HEK293 (cell line): ENCODE measurements around the gene CTSF.

Experiments used
- CTCF ChIA-PET: fragments of 350-600 bp; formaldehyde crosslinking; extraction: SDS; loops from one replicate; lab custom pipeline; 2021; ENCODE audit warnings: antibody characterized with exemption; lab: Yijun Ruan, JAX
- POLR2A ChIA-PET: fragments of 300-600 bp; formaldehyde crosslinking; extraction: SDS; loops from one replicate; lab custom pipeline; 2020; ENCODE audit warnings: antibody characterized with exemption, inconsistent platforms; lab: Yijun Ruan, JAX
- H3K27ac ChIP-seq: fragments of 200-500 bp; sonication (Bioruptor generic); 2 replicates; pipeline ENCODE4 v1.5.1; 2014; ENCODE audit warnings: low read depth, low read length, control low read depth, inconsistent platforms; ENCODE audit errors: extremely low read depth
- H3K36me3 ChIP-seq, 2 experiments: fragments of 200-500 bp in 1 of 2; sonication (Bioruptor generic) in 1 of 2; 1 replicate in 1 of 2; 2 replicates in 1 of 2; pipeline ENCODE4 v1.5.1; 2014 to 2017; ENCODE audit warnings: inconsistent platforms in 2 of 2, low read length in 2 of 2; ENCODE audit not compliant: control insufficient read depth in 2 of 2, insufficient read depth in 1 of 2
- H3K4me1 ChIP-seq: fragments of 200-500 bp; sonication (Bioruptor generic); 2 replicates; pipeline ENCODE4 v1.5.1; 2014; ENCODE audit warnings: mild to moderate bottlenecking, low read length, inconsistent platforms; ENCODE audit not compliant: control insufficient read depth, insufficient read depth
- H3K4me3 ChIP-seq: 2 replicates; pipeline ENCODE4 v1.5.1; 2011; ENCODE audit warnings: low read depth, mild to moderate bottlenecking, control low read depth, low read length, moderate library complexity
- H3K9me3 ChIP-seq: fragments of 200-500 bp; sonication (Bioruptor generic); 2 replicates; pipeline ENCODE4 v1.5.1; 2014; ENCODE audit warnings: low read depth, low read length, inconsistent platforms; ENCODE audit not compliant: control insufficient read depth, insufficient read depth
- EGR2 ChIP-seq: fragments of 450-650 bp; formaldehyde crosslinking; IDR thresholded peaks from 2 replicates; pipeline ENCODE4 v1.5.1; 2016; ENCODE audit warnings: low read depth, missing biosample characterization, missing genetic modification characterization
- KLF10 ChIP-seq: fragments of 450-650 bp; IDR thresholded peaks from 2 replicates; pipeline ENCODE4 v1.5.1; 2018; ENCODE audit warnings: missing biosample characterization, mild to moderate bottlenecking, missing genetic modification characterization
- KLF7 ChIP-seq: fragments of 450-650 bp; formaldehyde crosslinking; IDR thresholded peaks from 2 replicates; pipeline ENCODE4 v1.5.1; 2016; ENCODE audit warnings: missing biosample characterization, missing genetic modification characterization, borderline replicate concordance
- KLF8 ChIP-seq: fragments of 450-650 bp; formaldehyde crosslinking; IDR thresholded peaks from 2 replicates; pipeline ENCODE4 v1.5.1; 2016; ENCODE audit warnings: missing biosample characterization, missing genetic modification characterization
- OSR2 ChIP-seq: fragments of 450-650 bp; formaldehyde crosslinking; IDR thresholded peaks from 2 replicates; pipeline ENCODE4 v1.5.1; 2016; ENCODE audit warnings: missing biosample characterization, missing genetic modification characterization
- OVOL3 ChIP-seq: fragments of 450-650 bp; formaldehyde crosslinking; IDR thresholded peaks from 2 replicates; pipeline ENCODE4 v1.5.1; 2016; ENCODE audit warnings: missing biosample characterization, missing genetic modification characterization
- SP7 ChIP-seq: fragments of 450-650 bp; formaldehyde crosslinking; IDR thresholded peaks from 2 replicates; pipeline ENCODE4 v1.5.1; 2016; ENCODE audit warnings: missing biosample characterization, missing genetic modification characterization
- ZNF121 ChIP-seq: fragments of 450-650 bp; formaldehyde crosslinking; IDR thresholded peaks from 2 replicates; pipeline ENCODE4 v1.5.1; 2016; ENCODE audit warnings: missing biosample characterization, missing genetic modification characterization
- ZNF2 ChIP-seq: fragments of 450-650 bp; formaldehyde crosslinking; IDR thresholded peaks from 2 replicates; pipeline ENCODE4 v1.5.1; 2016; ENCODE audit warnings: missing biosample characterization, missing genetic modification characterization
- ZNF24 ChIP-seq: fragments of 450-650 bp; formaldehyde crosslinking; IDR thresholded peaks from 2 replicates; pipeline ENCODE4 v1.5.1; 2016; ENCODE audit warnings: missing biosample characterization, missing genetic modification characterization
- ZNF311 ChIP-seq: fragments of 450-650 bp; formaldehyde crosslinking; IDR thresholded peaks from 2 replicates; pipeline ENCODE4 v1.5.1; 2017; ENCODE audit warnings: missing biosample characterization, missing genetic modification characterization, borderline replicate concordance
- TF ChIP-seq, protein P1 (sequence below): sonication (generic); formaldehyde crosslinking; IDR thresholded peaks from 2 replicates; pipeline ENCODE4 v1.8.1; 2022; ENCODE audit warnings: mild to moderate bottlenecking, moderate library complexity, missing genetic modification reagents
- TF ChIP-seq, protein P2 (sequence below): fragments of 450-650 bp; formaldehyde crosslinking; IDR thresholded peaks from 2 replicates; pipeline ENCODE4 v1.5.1; 2017; ENCODE audit warnings: missing biosample characterization, missing genetic modification characterization
- TF ChIP-seq, protein P3 (sequence below): fragments of 450-650 bp; formaldehyde crosslinking; IDR thresholded peaks from 2 replicates; pipeline ENCODE4 v1.5.1; 2016; ENCODE audit warnings: missing biosample characterization, missing genetic modification characterization
- TF ChIP-seq, protein P4 (sequence below): fragments of 450-650 bp; formaldehyde crosslinking; IDR thresholded peaks from 2 replicates; pipeline ENCODE4 v1.5.0; 2017; ENCODE audit warnings: missing biosample characterization, missing genetic modification characterization, borderline replicate concordance
- TF ChIP-seq, protein P5 (sequence below): fragments of 450-650 bp; formaldehyde crosslinking; IDR thresholded peaks from 2 replicates; pipeline ENCODE4 v1.5.1; 2017; ENCODE audit warnings: missing biosample characterization, missing genetic modification characterization
- TF ChIP-seq, protein P6 (sequence below): fragments of 450-650 bp; formaldehyde crosslinking; IDR thresholded peaks from 2 replicates; pipeline ENCODE4 v1.5.1; 2016; ENCODE audit warnings: missing biosample characterization, missing genetic modification characterization, borderline replicate concordance

The CTSF gene

DNA sequence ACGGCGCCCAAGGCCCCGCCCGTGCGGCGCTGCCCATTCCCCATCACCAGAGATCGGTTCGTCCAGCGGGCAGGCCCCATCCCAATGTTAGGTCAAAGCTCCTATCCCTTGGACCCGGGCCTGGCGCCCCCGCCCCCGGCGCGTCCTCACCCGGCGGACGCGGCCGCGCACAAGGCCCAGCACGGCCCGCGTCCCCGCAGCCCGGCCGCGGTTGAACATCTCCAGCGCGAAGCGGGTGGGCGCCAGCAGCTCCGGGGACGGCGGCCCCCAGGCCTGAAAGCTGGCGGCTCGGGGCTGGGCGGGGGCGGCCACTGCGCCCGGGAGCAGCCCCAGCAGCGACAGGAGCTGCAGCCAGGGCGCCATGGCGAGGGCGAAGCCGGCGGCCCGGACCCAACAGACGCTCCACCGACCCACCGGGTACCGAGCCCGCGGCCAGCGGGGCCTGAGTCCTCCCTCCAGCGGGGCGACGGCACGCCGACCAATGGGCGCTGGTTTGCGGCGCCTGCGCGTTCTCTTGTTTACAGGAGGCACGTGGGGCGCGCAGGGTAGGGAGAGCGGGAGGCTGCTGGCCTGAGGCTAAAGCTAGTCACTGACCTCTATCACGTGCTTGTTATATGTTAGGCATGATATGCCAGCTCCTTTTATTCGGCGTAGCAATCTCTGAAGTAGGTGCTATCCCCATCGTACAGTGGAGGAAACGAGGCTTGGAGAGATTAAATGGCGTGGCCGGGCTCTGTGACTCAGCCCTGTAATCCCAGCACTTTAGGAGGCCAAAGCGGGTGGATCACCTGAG lies at the start of gene CTSF:
Gene CTSF (minus strand): TSS at position 483 of the 793 bp plus-strand sequence. CDS start 120 bp downstream, at position 363.
- no peak within 1 kb of the TSS for H3K27ac ChIP-seq
- TF ChIP-seq, protein P1, sequence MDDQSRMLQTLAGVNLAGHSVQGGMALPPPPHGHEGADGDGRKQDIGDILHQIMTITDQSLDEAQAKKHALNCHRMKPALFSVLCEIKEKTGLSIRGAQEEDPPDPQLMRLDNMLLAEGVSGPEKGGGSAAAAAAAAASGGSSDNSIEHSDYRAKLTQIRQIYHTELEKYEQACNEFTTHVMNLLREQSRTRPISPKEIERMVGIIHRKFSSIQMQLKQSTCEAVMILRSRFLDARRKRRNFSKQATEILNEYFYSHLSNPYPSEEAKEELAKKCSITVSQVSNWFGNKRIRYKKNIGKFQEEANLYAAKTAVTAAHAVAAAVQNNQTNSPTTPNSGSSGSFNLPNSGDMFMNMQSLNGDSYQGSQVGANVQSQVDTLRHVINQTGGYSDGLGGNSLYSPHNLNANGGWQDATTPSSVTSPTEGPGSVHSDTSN (CRISPR knock-in tag): no peak
- TF ChIP-seq ZNF2 (tag by site-specific recombination) (no peak), KLF10 (tag by site-specific recombination) (no peak), KLF7 (tag by site-specific recombination) (no peak), ZNF311 (no peak), SP7 (tag by site-specific recombination) (no peak), ZNF24 (tag by site-specific recombination) (no peak), OSR2 (tag by site-specific recombination) (no peak), OVOL3 (tag by site-specific recombination) (no peak), KLF8 (no peak), ZNF121 (tag by site-specific recombination) (no peak), EGR2 (tag by site-specific recombination) (no peak)
- TF ChIP-seq, protein P2, sequence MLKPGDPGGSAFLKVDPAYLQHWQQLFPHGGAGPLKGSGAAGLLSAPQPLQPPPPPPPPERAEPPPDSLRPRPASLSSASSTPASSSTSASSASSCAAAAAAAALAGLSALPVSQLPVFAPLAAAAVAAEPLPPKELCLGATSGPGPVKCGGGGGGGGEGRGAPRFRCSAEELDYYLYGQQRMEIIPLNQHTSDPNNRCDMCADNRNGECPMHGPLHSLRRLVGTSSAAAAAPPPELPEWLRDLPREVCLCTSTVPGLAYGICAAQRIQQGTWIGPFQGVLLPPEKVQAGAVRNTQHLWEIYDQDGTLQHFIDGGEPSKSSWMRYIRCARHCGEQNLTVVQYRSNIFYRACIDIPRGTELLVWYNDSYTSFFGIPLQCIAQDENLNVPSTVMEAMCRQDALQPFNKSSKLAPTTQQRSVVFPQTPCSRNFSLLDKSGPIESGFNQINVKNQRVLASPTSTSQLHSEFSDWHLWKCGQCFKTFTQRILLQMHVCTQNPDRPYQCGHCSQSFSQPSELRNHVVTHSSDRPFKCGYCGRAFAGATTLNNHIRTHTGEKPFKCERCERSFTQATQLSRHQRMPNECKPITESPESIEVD (tag by site-specific recombination): no peak
- TF ChIP-seq, protein P3, sequence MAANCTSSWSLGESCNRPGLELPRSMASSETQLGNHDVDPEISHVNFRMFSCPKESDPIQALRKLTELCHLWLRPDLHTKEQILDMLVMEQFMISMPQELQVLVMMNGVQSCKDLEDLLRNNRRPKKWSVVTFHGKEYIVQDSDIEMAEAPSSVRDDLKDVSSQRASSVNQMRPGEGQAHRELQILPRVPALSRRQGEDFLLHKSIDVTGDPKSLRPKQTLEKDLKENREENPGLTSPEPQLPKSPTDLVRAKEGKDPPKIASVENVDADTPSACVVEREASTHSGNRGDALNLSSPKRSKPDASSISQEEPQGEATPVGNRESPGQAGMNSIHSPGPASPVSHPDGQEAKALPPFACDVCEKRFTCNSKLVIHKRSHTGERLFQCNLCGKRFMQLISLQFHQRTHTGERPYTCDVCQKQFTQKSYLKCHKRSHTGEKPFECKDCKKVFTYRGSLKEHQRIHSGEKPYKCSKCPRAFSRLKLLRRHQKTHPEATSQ: no peak
- TF ChIP-seq, protein P4, sequence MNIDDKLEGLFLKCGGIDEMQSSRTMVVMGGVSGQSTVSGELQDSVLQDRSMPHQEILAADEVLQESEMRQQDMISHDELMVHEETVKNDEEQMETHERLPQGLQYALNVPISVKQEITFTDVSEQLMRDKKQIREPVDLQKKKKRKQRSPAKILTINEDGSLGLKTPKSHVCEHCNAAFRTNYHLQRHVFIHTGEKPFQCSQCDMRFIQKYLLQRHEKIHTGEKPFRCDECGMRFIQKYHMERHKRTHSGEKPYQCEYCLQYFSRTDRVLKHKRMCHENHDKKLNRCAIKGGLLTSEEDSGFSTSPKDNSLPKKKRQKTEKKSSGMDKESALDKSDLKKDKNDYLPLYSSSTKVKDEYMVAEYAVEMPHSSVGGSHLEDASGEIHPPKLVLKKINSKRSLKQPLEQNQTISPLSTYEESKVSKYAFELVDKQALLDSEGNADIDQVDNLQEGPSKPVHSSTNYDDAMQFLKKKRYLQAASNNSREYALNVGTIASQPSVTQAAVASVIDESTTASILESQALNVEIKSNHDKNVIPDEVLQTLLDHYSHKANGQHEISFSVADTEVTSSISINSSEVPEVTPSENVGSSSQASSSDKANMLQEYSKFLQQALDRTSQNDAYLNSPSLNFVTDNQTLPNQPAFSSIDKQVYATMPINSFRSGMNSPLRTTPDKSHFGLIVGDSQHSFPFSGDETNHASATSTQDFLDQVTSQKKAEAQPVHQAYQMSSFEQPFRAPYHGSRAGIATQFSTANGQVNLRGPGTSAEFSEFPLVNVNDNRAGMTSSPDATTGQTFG: no peak
- TF ChIP-seq, protein P5, sequence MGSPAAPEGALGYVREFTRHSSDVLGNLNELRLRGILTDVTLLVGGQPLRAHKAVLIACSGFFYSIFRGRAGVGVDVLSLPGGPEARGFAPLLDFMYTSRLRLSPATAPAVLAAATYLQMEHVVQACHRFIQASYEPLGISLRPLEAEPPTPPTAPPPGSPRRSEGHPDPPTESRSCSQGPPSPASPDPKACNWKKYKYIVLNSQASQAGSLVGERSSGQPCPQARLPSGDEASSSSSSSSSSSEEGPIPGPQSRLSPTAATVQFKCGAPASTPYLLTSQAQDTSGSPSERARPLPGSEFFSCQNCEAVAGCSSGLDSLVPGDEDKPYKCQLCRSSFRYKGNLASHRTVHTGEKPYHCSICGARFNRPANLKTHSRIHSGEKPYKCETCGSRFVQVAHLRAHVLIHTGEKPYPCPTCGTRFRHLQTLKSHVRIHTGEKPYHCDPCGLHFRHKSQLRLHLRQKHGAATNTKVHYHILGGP (tag by site-specific recombination): no peak
- TF ChIP-seq, protein P6, sequence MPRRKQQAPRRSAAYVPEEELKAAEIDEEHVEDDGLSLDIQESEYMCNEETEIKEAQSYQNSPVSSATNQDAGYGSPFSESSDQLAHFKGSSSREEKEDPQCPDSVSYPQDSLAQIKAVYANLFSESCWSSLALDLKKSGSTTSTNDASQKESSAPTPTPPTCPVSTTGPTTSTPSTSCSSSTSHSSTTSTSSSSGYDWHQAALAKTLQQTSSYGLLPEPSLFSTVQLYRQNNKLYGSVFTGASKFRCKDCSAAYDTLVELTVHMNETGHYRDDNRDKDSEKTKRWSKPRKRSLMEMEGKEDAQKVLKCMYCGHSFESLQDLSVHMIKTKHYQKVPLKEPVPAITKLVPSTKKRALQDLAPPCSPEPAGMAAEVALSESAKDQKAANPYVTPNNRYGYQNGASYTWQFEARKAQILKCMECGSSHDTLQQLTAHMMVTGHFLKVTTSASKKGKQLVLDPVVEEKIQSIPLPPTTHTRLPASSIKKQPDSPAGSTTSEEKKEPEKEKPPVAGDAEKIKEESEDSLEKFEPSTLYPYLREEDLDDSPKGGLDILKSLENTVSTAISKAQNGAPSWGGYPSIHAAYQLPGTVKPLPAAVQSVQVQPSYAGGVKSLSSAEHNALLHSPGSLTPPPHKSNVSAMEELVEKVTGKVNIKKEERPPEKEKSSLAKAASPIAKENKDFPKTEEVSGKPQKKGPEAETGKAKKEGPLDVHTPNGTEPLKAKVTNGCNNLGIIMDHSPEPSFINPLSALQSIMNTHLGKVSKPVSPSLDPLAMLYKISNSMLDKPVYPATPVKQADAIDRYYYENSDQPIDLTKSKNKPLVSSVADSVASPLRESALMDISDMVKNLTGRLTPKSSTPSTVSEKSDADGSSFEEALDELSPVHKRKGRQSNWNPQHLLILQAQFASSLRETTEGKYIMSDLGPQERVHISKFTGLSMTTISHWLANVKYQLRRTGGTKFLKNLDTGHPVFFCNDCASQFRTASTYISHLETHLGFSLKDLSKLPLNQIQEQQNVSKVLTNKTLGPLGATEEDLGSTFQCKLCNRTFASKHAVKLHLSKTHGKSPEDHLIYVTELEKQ (tag by site-specific recombination): no peak
- TF ChIP-seq, all 188 proteins: peak for 0
- Histone ChIP-seq H3K4me3 (no peak within 1 kb of the TSS), H3K4me1 (no peaks in the 10 kb centered on the region), H3K36me3 (no peaks in the 10 kb centered on the region), H3K9me3 (no peaks in the 10 kb centered on the region)
- POLR2A ChIA-PET: interaction anchor here (0.6 to 1.1 kb wide), 2 partner anchors 22 to 102 kb away, joined by 3 to 4 read pairs; partner anchors contain the start of gene ZDHHC24
- CTCF ChIA-PET: interaction anchor here (0.6 to 1.1 kb wide), 2 partner anchors 110 to 160 kb away, joined by 3 to 4 read pairs; no protein-coding TSS in a partner anchor
